T1000 (cell line): ENCODE data around the gene RLF.

ENCODE experiments used
- DNase-seq: peaks from one replicate; lab custom pipeline; 2025; ENCODE audit warnings: mixed read lengths; lab: John Stamatoyannopoulos, UW

Gene RLF

GRCh38 chr1:40161125-40161887 lies at the start of gene RLF:
Gene RLF, plus strand, starts transcription at chr1:40161387. Its CDS starts 13 bp downstream, at chr1:40161400.
- peak; percentile 92 for DNase-seq

- DNase-seq = no peak
These were observed 46.8 kb upstream of the RLF start for GRCh38 chr1:40114400-40114799.

GRCh38 chr1:40120128-40120527 lies 41.1 kb upstream of the RLF start:
- no peak for DNase-seq

GRCh38 chr1:40122855-40123254 lies 38.3 kb upstream of the RLF start:
- no peak for DNase-seq

GRCh38 chr1:40130892-40131291 lies 30.3 kb upstream of the RLF start:
- DNase-seq = no peak

- DNase-seq = no peak
These were observed 28.5 kb upstream of the RLF start for GRCh38 chr1:40132383-40133311.

GRCh38 chr1:40133312-40133665 lies 27.9 kb upstream of the RLF start:
- DNase-seq = no peak

GRCh38 chr1:40133839-40134238 lies 27.3 kb upstream of the RLF start:
- DNase-seq = no peak

- DNase-seq = no peak
These were observed 20.8 kb upstream of the RLF start for GRCh38 chr1:40140211-40140973.

- DNase-seq = no peak
These were observed 19.2 kb upstream of the RLF start for GRCh38 chr1:40141878-40142535.

GRCh38 chr1:40143891-40144575 lies 17.2 kb upstream of the RLF start:
- peak; percentile 11 for DNase-seq

GRCh38 chr1:40151457-40152079 lies 9.6 kb upstream of the RLF start:
- DNase-seq = no peak

- no peak for DNase-seq
These were observed 8.0 kb upstream of the RLF start for GRCh38 chr1:40153073-40153770.

GRCh38 chr1:40155135-40155534 lies 6.1 kb upstream of the RLF start:
- DNase-seq = no peak

GRCh38 chr1:40155910-40156309 lies 5.3 kb upstream of the RLF start:
- no peak for DNase-seq

- DNase-seq = no peak
These were observed 422 bp upstream of the RLF start for GRCh38 chr1:40160806-40161124.

GRCh38 chr1:40161888-40162397 lies 756 bp downstream of the RLF start:
- no peak for DNase-seq

- no peak for DNase-seq
These were observed 1.7 kb downstream of the RLF start for GRCh38 chr1:40162753-40163441.

- DNase-seq = no peak
These were observed 6.1 kb downstream of the RLF start for GRCh38 chr1:40167317-40167716.
